ENCODE measurements around the gene TRAPPC4. TPM values are rescaled to one million over a fixed set of nuclear protein-coding genes. Genes with fewer than 3 reads are reported as not detected.

The TRAPPC4 gene
- total RNA-seq, 1 experiment from 2014 or later, result 51.4 TPM

DNA sequence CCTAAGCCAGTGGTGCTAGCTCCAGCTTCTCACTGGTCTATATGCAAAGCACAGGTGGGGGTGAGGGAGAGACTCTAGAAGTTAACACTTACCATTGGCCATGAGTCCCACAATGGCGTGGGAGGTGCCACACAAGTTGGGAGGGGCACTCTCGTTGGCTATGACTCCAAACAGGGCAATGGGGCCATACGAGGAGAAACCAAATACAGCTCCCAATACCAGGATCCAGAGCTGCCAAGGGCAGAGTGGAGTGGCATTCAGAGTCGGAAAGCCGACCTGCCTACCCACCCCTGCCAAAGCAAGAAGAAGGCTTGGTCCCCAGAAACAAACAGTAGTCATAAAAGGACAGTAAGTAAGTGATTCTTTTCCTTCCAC lies 6.5 kb downstream of the TRAPPC4 start:
- no peak for DNase-seq
- Histone ChIP-seq H3K79me2 (ENCODE audit: low read depth) (peaks cover 34% of the 10 kb centered on the region), H3K9me3 (ENCODE audit: insufficient read depth, low read depth) (no peaks in the 10 kb centered on the region), H3K27ac (no peak overlapping the region), H3K4me1 (replicated peaks; ENCODE audit: insufficient read depth) (peaks cover 34% of the 10 kb centered on the region), H3K4me3 (no peak overlapping the region), H3K27me3 (ENCODE audit: insufficient read depth, low read depth) (no peaks in the 10 kb centered on the region), H3K9me2 (ENCODE audit: insufficient read depth) (no peaks in the 10 kb centered on the region), H2AFZ (no peak overlapping the region), H3F3A (ENCODE audit: insufficient read depth, low read depth) (peaks cover 24% of the 10 kb centered on the region), H4K20me1 (ENCODE audit: insufficient read depth) (peaks cover 7% of the 10 kb centered on the region), H3K36me3 (ENCODE audit: low read depth) (peaks cover 32% of the 10 kb centered on the region; the same call in 1 of the 2 replicates), H3K4me2 (no peak overlapping the region)
- CTCF ChIA-PET, result no interaction called here
- POLR2A ChIA-PET (ENCODE audit: unreplicated experiment), result interaction anchor here (0.6 kb wide), 1 partner anchor 355 kb away, joined by 4 read pairs; no protein-coding TSS in a partner anchor
- intact Hi-C loops (cut with micrococcal nuclease; ENCODE audit: unreplicated experiment), result no loop called here
- no peak for TF ChIP-seq EZH2 (IDR thresholded peaks at IDR 0.05; ENCODE audit: low read depth)
- TF ChIP-seq, protein P1, sequence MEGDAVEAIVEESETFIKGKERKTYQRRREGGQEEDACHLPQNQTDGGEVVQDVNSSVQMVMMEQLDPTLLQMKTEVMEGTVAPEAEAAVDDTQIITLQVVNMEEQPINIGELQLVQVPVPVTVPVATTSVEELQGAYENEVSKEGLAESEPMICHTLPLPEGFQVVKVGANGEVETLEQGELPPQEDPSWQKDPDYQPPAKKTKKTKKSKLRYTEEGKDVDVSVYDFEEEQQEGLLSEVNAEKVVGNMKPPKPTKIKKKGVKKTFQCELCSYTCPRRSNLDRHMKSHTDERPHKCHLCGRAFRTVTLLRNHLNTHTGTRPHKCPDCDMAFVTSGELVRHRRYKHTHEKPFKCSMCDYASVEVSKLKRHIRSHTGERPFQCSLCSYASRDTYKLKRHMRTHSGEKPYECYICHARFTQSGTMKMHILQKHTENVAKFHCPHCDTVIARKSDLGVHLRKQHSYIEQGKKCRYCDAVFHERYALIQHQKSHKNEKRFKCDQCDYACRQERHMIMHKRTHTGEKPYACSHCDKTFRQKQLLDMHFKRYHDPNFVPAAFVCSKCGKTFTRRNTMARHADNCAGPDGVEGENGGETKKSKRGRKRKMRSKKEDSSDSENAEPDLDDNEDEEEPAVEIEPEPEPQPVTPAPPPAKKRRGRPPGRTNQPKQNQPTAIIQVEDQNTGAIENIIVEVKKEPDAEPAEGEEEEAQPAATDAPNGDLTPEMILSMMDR (conservative IDR thresholded peaks at IDR 0.05), result no peak
- no TSS peak for BruUV-seq (replicated peaks)

DNA sequence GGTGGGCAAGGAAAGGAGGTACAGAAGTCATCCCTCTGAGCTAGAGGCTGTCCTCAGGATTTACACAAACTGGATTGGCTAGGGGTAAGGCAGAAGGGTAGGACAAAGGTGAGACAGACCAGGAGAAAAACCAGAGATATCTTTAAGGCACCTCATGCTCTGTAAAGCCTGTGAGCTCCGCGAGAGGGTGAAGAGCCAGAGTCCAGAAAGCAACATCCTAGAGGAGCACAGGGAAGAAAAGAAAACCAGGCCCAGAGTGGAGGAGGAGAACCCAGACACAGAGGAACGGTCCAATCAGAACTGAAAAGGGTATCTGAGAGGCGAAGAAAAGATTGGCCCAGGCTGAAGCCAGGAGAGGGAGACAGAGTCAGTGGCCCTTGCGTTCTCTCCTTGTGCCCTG lies 7.0 kb downstream of the TRAPPC4 start:
- Histone ChIP-seq H3K9me3 (ENCODE audit: insufficient read depth, low read depth) (no peaks in the 10 kb centered on the region), H3K9me2 (ENCODE audit: insufficient read depth) (no peaks in the 10 kb centered on the region), H3F3A (ENCODE audit: insufficient read depth, low read depth) (peaks cover 24% of the 10 kb centered on the region), H3K27me3 (ENCODE audit: insufficient read depth, low read depth) (no peaks in the 10 kb centered on the region), H2AFZ (no peak overlapping the region), H4K20me1 (ENCODE audit: insufficient read depth) (peaks cover 7% of the 10 kb centered on the region), H3K79me2 (ENCODE audit: low read depth) (peaks cover 31% of the 10 kb centered on the region), H3K4me1 (replicated peaks; ENCODE audit: insufficient read depth) (peaks cover 30% of the 10 kb centered on the region), H3K36me3 (ENCODE audit: low read depth) (peaks cover 32% of the 10 kb centered on the region; the same call in 1 of the 2 replicates), H3K4me3 (no peak overlapping the region), H3K4me2 (no peak overlapping the region), H3K27ac (no peak overlapping the region)
- no peak for TF ChIP-seq EZH2 (IDR thresholded peaks at IDR 0.05; ENCODE audit: low read depth)
- TF ChIP-seq, protein P1 (conservative IDR thresholded peaks at IDR 0.05), result no peak
- no TSS peak for BruUV-seq (replicated peaks)
- intact Hi-C loops (cut with micrococcal nuclease; ENCODE audit: unreplicated experiment), result no loop called here
- DNase-seq, result no peak
- ChIA-PET POLR2A (ENCODE audit: unreplicated experiment) (interaction anchor here (0.6 kb wide), 1 partner anchor 355 kb away, joined by 4 read pairs; no protein-coding TSS in a partner anchor), CTCF (no interaction called here)

DNA sequence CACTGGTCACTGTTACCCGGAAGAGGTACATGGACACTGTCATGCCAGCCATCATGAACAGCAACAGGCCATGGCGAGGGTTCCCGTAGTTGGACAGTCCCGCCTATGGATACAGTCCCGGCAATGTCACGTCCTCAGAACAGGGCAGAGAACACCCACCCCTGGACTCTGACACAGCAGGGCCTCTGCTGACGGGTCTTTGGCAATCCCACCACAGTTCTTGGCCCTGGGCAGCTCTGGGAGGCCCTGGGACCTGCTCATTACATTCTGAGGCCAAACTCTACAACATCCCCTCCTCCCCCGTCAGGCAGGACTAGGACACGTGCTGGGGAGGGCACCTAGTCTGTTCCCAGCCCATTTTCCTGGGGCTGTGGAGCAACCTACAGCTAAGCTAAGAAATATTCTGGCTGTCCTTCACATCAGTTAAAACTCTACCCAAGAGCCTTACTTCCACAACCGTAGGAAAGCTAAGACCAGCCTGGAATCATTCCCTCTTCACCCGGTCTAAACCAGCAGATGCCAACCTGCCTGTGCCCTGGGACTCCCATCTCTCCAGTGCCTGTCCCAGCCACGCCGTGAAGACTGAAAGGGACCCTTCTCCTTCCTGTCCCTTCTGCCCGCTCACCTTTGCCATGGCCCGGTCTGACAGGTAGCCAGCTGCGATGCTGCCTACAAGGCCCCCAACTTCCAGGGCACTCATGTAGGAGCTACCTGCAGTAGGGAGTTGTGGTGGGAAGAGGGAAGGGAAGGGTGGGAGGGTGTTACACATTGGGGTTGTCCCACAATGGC lies 7.6 kb downstream of the TRAPPC4 start:
- ChIA-PET CTCF (no interaction called here), POLR2A (ENCODE audit: unreplicated experiment) (no interaction called here)
- Histone ChIP-seq H3K4me3 (no peak overlapping the region), H3K36me3 (ENCODE audit: low read depth) (peaks cover 30% of the 10 kb centered on the region; the same call in 1 of the 2 replicates), H3K27ac (no peak overlapping the region), H3F3A (ENCODE audit: insufficient read depth, low read depth) (peaks cover 19% of the 10 kb centered on the region), H3K79me2 (ENCODE audit: low read depth) (peaks cover 25% of the 10 kb centered on the region), H3K4me2 (no peak overlapping the region), H2AFZ (no peak overlapping the region), H3K27me3 (ENCODE audit: insufficient read depth, low read depth) (no peaks in the 10 kb centered on the region), H3K9me2 (ENCODE audit: insufficient read depth) (no peaks in the 10 kb centered on the region), H4K20me1 (ENCODE audit: insufficient read depth) (peaks cover 6% of the 10 kb centered on the region), H3K9me3 (ENCODE audit: insufficient read depth, low read depth) (no peaks in the 10 kb centered on the region), H3K4me1 (replicated peaks; ENCODE audit: insufficient read depth) (peaks cover 24% of the 10 kb centered on the region)
- TF ChIP-seq, protein P1 (conservative IDR thresholded peaks at IDR 0.05), result no peak
- TF ChIP-seq EZH2 (IDR thresholded peaks at IDR 0.05; ENCODE audit: low read depth), result no peak
- intact Hi-C loops (cut with micrococcal nuclease; ENCODE audit: unreplicated experiment), result no loop called here
- no TSS peak for BruUV-seq (replicated peaks)
- no peak for DNase-seq
